ENCODE measurements around the gene NEK11. TPM values are rescaled to one million over a fixed set of nuclear protein-coding genes. Genes with fewer than 3 reads are reported as not detected.

Gene NEK11
- polyA plus RNA-seq, 1 experiment = 2.6 TPM

GRCh38 chr3:131397889-131398288 is 371.2 kb downstream of the NEK11 start:
- no peaks in the 10 kb centered on the region for H3K36me3 ChIP-seq (ENCODE audit: control insufficient read depth, insufficient read depth, low read length)
- no peak overlapping the region for H3K4me3 ChIP-seq (ENCODE audit: low read depth, low read length)
- no peak for DNase-seq (ENCODE audit: low read depth)
- CTCF ChIA-PET = interaction anchor here (1.1 kb wide), 1 partner anchor 16 kb away, joined by 4 read pairs; no protein-coding TSS in a partner anchor
- TF ChIP-seq, protein P1, sequence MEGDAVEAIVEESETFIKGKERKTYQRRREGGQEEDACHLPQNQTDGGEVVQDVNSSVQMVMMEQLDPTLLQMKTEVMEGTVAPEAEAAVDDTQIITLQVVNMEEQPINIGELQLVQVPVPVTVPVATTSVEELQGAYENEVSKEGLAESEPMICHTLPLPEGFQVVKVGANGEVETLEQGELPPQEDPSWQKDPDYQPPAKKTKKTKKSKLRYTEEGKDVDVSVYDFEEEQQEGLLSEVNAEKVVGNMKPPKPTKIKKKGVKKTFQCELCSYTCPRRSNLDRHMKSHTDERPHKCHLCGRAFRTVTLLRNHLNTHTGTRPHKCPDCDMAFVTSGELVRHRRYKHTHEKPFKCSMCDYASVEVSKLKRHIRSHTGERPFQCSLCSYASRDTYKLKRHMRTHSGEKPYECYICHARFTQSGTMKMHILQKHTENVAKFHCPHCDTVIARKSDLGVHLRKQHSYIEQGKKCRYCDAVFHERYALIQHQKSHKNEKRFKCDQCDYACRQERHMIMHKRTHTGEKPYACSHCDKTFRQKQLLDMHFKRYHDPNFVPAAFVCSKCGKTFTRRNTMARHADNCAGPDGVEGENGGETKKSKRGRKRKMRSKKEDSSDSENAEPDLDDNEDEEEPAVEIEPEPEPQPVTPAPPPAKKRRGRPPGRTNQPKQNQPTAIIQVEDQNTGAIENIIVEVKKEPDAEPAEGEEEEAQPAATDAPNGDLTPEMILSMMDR (IDR thresholded peaks at IDR 0.05; ENCODE audit: insufficient read depth, low read depth, low read length) = no peak
- no peaks in the 10 kb centered on the region for H3K27me3 ChIP-seq (ENCODE audit: control insufficient read depth, insufficient read depth, low read length)
- POLR2A ChIA-PET = no interaction called here

Small RNAs within 50 kb of the gene (small RNA-seq; reads per million reads assigned to genes)
- not detected for gene RNU6-726P (ENCODE audit: insufficient read length, low read depth, low replicate concordance)

Other genes starting within 250 kb of the NEK11 start
- 42.9 and 105 TPM in 2 replicates for gene ATP2C1, start 132.8 kb upstream of the NEK11 start, polyA plus RNA-seq (2011; rRNA removed)
- gene ASTE1, start 52 bp upstream of the NEK11 start, polyA plus RNA-seq (2011; rRNA removed) = 4.5 and 5.7 TPM in 2 replicates

All from BJ (cell line).